ENCODE data around the gene MARK4.

MARK4 gene

DNA sequence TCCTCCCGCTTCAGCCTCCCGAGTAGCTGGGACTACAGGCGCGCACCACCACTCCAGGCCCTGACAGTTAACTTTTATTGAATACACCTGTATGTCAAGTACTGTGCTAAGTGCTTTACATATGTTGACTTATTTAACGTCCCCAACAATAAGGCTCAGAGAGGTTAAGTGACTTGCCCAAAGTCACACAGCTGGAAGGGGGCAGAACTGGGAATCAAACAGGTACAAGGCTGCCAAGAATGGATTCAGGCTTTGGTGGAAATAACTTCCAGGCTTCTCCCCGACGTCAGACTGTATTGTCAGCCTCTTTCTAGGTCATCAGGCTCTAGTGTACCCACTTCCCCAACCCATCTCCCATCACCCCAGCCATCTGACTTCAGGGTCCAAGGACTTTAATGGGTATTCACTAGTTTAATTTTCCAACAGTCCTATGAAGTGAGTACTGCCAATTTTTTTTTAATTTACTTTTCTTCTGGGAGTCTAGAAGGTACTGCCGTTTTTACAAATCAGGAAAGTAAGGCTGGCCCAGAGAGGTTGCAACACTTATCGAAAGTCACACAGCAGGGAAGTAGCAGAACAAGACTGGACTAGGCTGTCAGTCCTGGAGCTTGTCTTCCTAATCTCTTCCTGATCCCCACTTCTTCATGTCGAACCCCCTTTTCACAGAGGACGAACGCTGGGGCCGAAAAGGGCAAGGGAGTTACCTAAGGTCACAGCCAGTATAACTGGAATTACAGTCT lies 76.5 kb downstream of the MARK4 start:
- TF ChIP-seq CREB1 (IDR thresholded peaks at IDR 0.05; ENCODE audit: low read depth) = no peak
- no peak for TF ChIP-seq YY1 (IDR thresholded peaks at IDR 0.05; ENCODE audit: low read depth)
- TF ChIP-seq EP300 (IDR thresholded peaks at IDR 0.05; ENCODE audit: borderline replicate concordance) = no peak
- no peak for TF ChIP-seq TEAD4 (IDR thresholded peaks at IDR 0.05)

- TF ChIP-seq CEBPB (IDR thresholded peaks at IDR 0.05) (no peak), TAF1 (IDR thresholded peaks at IDR 0.05; ENCODE audit: low read depth) (no peak), REST (IDR thresholded peaks at IDR 0.05; ENCODE audit: low read depth) (no peak), CREB1 (IDR thresholded peaks at IDR 0.05; ENCODE audit: low read depth) (no peak), YY1 (IDR thresholded peaks at IDR 0.05; ENCODE audit: low read depth) (no peak), TEAD4 (IDR thresholded peaks at IDR 0.05) (no peak), TCF12 (IDR thresholded peaks at IDR 0.05; ENCODE audit: low read depth) (no peak), NFIC (IDR thresholded peaks at IDR 0.05) (no peak), RAD21 (IDR thresholded peaks at IDR 0.05; ENCODE audit: low read depth) (no peak), ZBTB7A (IDR thresholded peaks at IDR 0.05; ENCODE audit: low read depth) (no peak), EGR1 (IDR thresholded peaks at IDR 0.05) (no peak), EP300 (IDR thresholded peaks at IDR 0.05; ENCODE audit: borderline replicate concordance) (no peak), MAX (IDR thresholded peaks at IDR 0.05) (no peak), FOXM1 (IDR thresholded peaks at IDR 0.05; ENCODE audit: borderline replicate concordance, low read depth) (no peak)
- TF ChIP-seq, protein P1, sequence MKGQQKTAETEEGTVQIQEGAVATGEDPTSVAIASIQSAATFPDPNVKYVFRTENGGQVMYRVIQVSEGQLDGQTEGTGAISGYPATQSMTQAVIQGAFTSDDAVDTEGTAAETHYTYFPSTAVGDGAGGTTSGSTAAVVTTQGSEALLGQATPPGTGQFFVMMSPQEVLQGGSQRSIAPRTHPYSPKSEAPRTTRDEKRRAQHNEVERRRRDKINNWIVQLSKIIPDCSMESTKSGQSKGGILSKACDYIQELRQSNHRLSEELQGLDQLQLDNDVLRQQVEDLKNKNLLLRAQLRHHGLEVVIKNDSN (IDR thresholded peaks at IDR 0.05) = no peak
Measured at GRCh38 chr19:45331411-45331810, 80.3 kb downstream of the MARK4 start.

DNA sequence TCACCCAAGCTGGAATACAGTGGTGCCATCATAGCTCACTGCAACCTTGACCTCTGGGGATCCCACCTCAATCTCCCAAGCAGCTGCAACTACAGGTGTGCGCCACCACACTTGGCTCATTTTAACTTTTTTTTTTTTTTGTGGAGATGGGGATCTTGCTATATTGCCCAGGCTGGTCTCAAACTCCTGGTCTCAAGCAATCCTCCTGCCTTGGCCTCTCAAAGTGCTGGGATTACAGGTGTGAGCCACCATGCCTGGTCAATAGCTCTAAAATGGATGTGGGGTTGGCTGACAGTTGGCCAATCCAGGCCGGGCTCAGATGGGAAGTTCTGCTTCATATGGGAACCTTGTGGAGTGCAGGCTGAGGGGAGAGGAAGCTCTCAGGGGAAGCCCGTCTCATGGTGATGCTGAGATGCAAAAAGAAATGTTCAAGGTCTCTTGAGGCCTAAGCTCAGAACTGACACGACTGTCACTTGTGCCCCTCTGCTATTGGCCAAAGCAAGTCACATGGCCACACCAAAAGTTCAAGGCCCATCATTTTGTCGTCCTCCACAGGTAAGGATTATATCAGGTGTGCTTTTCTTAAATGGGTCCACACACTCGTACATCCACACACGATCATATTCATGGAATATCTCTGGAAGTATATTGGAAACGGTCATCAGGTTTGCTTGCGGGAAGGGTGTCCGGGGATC lies 82.7 kb downstream of the MARK4 start:
- TF ChIP-seq TAF1 (IDR thresholded peaks at IDR 0.05; ENCODE audit: low read depth) (no peak), TCF12 (IDR thresholded peaks at IDR 0.05; ENCODE audit: low read depth) (no peak), REST (IDR thresholded peaks at IDR 0.05; ENCODE audit: low read depth) (no peak), CEBPB (IDR thresholded peaks at IDR 0.05) (no peak), ZBTB7A (IDR thresholded peaks at IDR 0.05; ENCODE audit: low read depth) (no peak), EP300 (IDR thresholded peaks at IDR 0.05; ENCODE audit: borderline replicate concordance) (no peak)
- TF ChIP-seq, protein P1 (IDR thresholded peaks at IDR 0.05) = peak; percentile 71

- no peak for TF ChIP-seq CEBPB (IDR thresholded peaks at IDR 0.05)
- no peak for TF ChIP-seq MAX (IDR thresholded peaks at IDR 0.05)
- TF ChIP-seq EP300 (IDR thresholded peaks at IDR 0.05; ENCODE audit: borderline replicate concordance) = no peak
- no peak for TF ChIP-seq CREB1 (IDR thresholded peaks at IDR 0.05; ENCODE audit: low read depth)
- no peak for TF ChIP-seq FOXM1 (IDR thresholded peaks at IDR 0.05; ENCODE audit: borderline replicate concordance, low read depth)
- no peak for TF ChIP-seq REST (IDR thresholded peaks at IDR 0.05; ENCODE audit: low read depth)
- no peak for TF ChIP-seq ZBTB7A (IDR thresholded peaks at IDR 0.05; ENCODE audit: low read depth)
- no peak for TF ChIP-seq TAF1 (IDR thresholded peaks at IDR 0.05; ENCODE audit: low read depth)
- no peak for TF ChIP-seq NFIC (IDR thresholded peaks at IDR 0.05)
- TF ChIP-seq RAD21 (IDR thresholded peaks at IDR 0.05; ENCODE audit: low read depth) = no peak
- no peak for TF ChIP-seq YY1 (IDR thresholded peaks at IDR 0.05; ENCODE audit: low read depth)
- TF ChIP-seq, protein P1 (IDR thresholded peaks at IDR 0.05) = no peak
- TF ChIP-seq TCF12 (IDR thresholded peaks at IDR 0.05; ENCODE audit: low read depth) = no peak
- TF ChIP-seq TEAD4 (IDR thresholded peaks at IDR 0.05) = no peak
- TF ChIP-seq EGR1 (IDR thresholded peaks at IDR 0.05) = no peak
Measured at GRCh38 chr19:45336696-45337251, 85.7 kb downstream of the MARK4 start.
